ENCODE results near the gene TAS2R30.

DNA sequence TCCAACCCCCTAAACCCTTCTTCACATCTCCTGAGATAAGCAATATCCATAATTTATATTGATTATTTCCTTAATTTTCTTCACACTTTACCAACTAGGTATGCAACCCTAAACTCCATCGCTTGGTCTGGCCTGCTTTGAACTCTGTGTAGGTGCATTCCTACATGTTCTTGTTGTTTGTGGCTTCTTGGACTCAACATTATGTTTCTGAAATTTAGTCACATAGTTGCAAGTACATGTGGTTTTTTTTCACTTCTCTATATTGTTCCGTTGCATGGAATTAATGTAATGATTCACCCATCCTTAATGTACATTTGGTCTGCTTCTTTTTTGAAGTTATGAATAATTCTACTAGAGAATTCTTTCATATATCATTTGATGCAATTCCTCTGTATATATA, 1.6 kb upstream of the TAS2R30 start:
- TF ChIP-seq, protein P1, sequence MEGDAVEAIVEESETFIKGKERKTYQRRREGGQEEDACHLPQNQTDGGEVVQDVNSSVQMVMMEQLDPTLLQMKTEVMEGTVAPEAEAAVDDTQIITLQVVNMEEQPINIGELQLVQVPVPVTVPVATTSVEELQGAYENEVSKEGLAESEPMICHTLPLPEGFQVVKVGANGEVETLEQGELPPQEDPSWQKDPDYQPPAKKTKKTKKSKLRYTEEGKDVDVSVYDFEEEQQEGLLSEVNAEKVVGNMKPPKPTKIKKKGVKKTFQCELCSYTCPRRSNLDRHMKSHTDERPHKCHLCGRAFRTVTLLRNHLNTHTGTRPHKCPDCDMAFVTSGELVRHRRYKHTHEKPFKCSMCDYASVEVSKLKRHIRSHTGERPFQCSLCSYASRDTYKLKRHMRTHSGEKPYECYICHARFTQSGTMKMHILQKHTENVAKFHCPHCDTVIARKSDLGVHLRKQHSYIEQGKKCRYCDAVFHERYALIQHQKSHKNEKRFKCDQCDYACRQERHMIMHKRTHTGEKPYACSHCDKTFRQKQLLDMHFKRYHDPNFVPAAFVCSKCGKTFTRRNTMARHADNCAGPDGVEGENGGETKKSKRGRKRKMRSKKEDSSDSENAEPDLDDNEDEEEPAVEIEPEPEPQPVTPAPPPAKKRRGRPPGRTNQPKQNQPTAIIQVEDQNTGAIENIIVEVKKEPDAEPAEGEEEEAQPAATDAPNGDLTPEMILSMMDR (IDR thresholded peaks at IDR 0.05; ENCODE audit: low read depth, low read length), result no peak
- TF ChIP-seq, protein P2, sequence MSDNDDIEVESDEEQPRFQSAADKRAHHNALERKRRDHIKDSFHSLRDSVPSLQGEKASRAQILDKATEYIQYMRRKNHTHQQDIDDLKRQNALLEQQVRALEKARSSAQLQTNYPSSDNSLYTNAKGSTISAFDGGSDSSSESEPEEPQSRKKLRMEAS (IDR thresholded peaks at IDR 0.05; ENCODE audit: low read depth, low read length), result no peak
- TF ChIP-seq POLR2A (IDR thresholded peaks at IDR 0.05; ENCODE audit: extremely low read depth, insufficient read length), result no peak

Measured in NB4 (cell line).